B cell (primary cell): Measurements from ENCODE around the gene LRRC10B. TPM values are rescaled to one million over a fixed set of nuclear protein-coding genes. Genes with fewer than 3 reads are reported as not detected.

Experiments
- ATAC-seq: fragments of 200-7000 bp; cut with Tn5 transposase; one replicate; pipeline ENCODE4 v1.10.0; 2021; ENCODE audit warnings: low read depth, mild to moderate bottlenecking, moderate number of reproducible peaks, moderate library complexity
- CTCF ChIA-PET: fragments of 350-600 bp; sonication (Branson Sonifier 250); formaldehyde crosslinking; loops from one replicate; lab custom pipeline; 2021; ENCODE audit warnings: antibody characterized with exemption, inconsistent platforms; lab: Charles Lee
- POLR2A ChIA-PET: fragments of 350-600 bp; sonication (Branson Sonifier 250); formaldehyde crosslinking; loops from one replicate; lab custom pipeline; 2021; ENCODE audit warnings: antibody characterized with exemption; lab: Charles Lee
- DNase-seq: peaks from one replicate; pipeline ENCODE4 v3.0.0; 2013
- H2AFZ ChIP-seq: 2 replicates; pipeline ENCODE4 v1.6.1; 2012; ENCODE audit warnings: mild to moderate bottlenecking, low read depth, low read length; ENCODE audit not compliant: insufficient read depth, poor library complexity, severe bottlenecking
- H3K27ac ChIP-seq, 2 donors: 1 replicate in 1 of 2; 2 replicates in 1 of 2; pipeline ENCODE4 v1.5.1; 2012 to 2013; ENCODE audit warnings: low read length in 2 of 2, mild to moderate bottlenecking in 2 of 2, moderate library complexity in 1 of 2
- H3K27me3 ChIP-seq, 4 experiments: fragments of 200-600 bp in 1 of 4; sonication (generic) in 1 of 4; replicated peaks in 1 of 4; 1 replicate in 2 of 4; 2 replicates in 2 of 4; pipeline versions ENCODE4 v1.6.1 to v1.7.0; 2013 to 2016; ENCODE audit warnings: low read length in 3 of 4, mild to moderate bottlenecking in 2 of 4, mixed read lengths in 1 of 4, moderate library complexity in 1 of 4; ENCODE audit not compliant: insufficient read depth in 4 of 4, control insufficient read depth in 3 of 4; ENCODE audit errors: control extremely low read depth in 1 of 4
- H3K36me3 ChIP-seq, 2 experiments: replicated peaks in 1 of 2; 1 replicate in 1 of 2; 2 replicates in 1 of 2; pipeline versions ENCODE4 v1.6.1 to v1.7.1; 2013; ENCODE audit warnings: low read length in 1 of 2; ENCODE audit not compliant: insufficient read depth in 2 of 2, control insufficient read depth in 1 of 2; ENCODE audit errors: control extremely low read depth in 1 of 2, extremely low read depth in 1 of 2
- H3K4me1 ChIP-seq, 2 donors: fragments of 200-600 bp in 1 of 2; sonication (generic) in 1 of 2; 1 replicate in 1 of 2; 2 replicates in 1 of 2; pipeline versions ENCODE4 v1.5.1 to v1.6.1; 2013 to 2017; ENCODE audit warnings: low read length in 2 of 2; ENCODE audit not compliant: control insufficient read depth in 2 of 2, insufficient read depth in 2 of 2
- H3K4me2 ChIP-seq: replicated peaks from 2 replicates; pipeline ENCODE3; 2012; ENCODE audit warnings: mild to moderate bottlenecking, low read depth, low read length; ENCODE audit not compliant: poor library complexity, severe bottlenecking
- H3K4me3 ChIP-seq, 5 experiments: fragments of 200-600 bp in 1 of 5; sonication (generic) in 1 of 5; 1 replicate in 3 of 5; 2 replicates in 2 of 5; pipeline versions ENCODE4 v1.5.1 to v1.7.0; 2011 to 2016; ENCODE audit warnings: low read length in 4 of 5, mild to moderate bottlenecking in 4 of 5, low read depth in 2 of 5, control low read depth in 1 of 5, moderate library complexity in 1 of 5; ENCODE audit not compliant: insufficient read depth in 1 of 5; ENCODE audit errors: control extremely low read depth in 1 of 5, extremely low read depth in 1 of 5
- H3K79me2 ChIP-seq: fragments of 200-600 bp; sonication (generic); one replicate; pipeline ENCODE4 v1.6.0; 2016; ENCODE audit warnings: low read length; ENCODE audit not compliant: control insufficient read depth, insufficient read depth
- H3K9ac ChIP-seq: fragments of 200-600 bp; sonication (generic); 2 replicates; pipeline ENCODE4 v1.6.1; 2017; ENCODE audit warnings: mild to moderate bottlenecking, low read length, moderate library complexity
- H3K9me3 ChIP-seq, 3 donors: one replicate each; pipeline versions ENCODE4 v1.6.1 to v1.7.1; 2013; ENCODE audit warnings: low read length in 2 of 3; ENCODE audit not compliant: control insufficient read depth in 2 of 3, insufficient read depth in 1 of 3; ENCODE audit errors: control extremely low read depth in 1 of 3
- H4K20me1 ChIP-seq: 2 replicates; pipeline ENCODE4 v1.6.0; 2012; ENCODE audit warnings: mild to moderate bottlenecking, low read length; ENCODE audit not compliant: insufficient read depth, control insufficient read depth, poor library complexity, severe bottlenecking
- H3K27ac Mint-ChIP-seq: one replicate; pipeline ENCODE4 v1.8.0; 2021; ENCODE audit warnings: mixed read lengths
- H3K27me3 Mint-ChIP-seq: one replicate; pipeline ENCODE4 v1.8.0; 2021; ENCODE audit warnings: mixed read lengths
- H3K4me1 Mint-ChIP-seq: one replicate; pipeline ENCODE4 v1.8.0; 2021; ENCODE audit warnings: mixed read lengths
- H3K4me3 Mint-ChIP-seq: one replicate; pipeline ENCODE4 v1.8.0; 2021; ENCODE audit warnings: mixed read lengths
- H3K9me3 Mint-ChIP-seq: one replicate; pipeline ENCODE4 v1.8.0; 2022; ENCODE audit warnings: mixed read lengths; ENCODE audit not compliant: insufficient read depth
- EZH2 ChIP-seq: IDR thresholded peaks from 2 replicates; pipeline ENCODE4 v1.6.1; 2012; ENCODE audit warnings: borderline replicate concordance, low read depth, mild to moderate bottlenecking, moderate library complexity, low read length; ENCODE audit not compliant: insufficient read depth, poor library complexity, severe bottlenecking
- WGBS: methylation state at CpG from one replicate; pipeline ENCODE4 v1.1.5; 2013; ENCODE audit warnings: missing lambda C conversion rate; ENCODE audit not compliant: insufficient coverage; 5-methylcytosine and 5-hydroxymethylcytosine counted together
- intact Hi-C: fragments of 100-400 bp; cut with micrococcal nuclease; formaldehyde crosslinking; loops from one replicate; pipeline ENCODE4 v1.10.0; 2022
- polyA plus RNA-seq: library from polyadenylated mRNA; depleted of rRNA; stranded (reverse); fragments of >200 nt; gene quantifications from 2 replicates; pipeline ENCODE4 v1.2.3, GENCODE V29; 2012
- total RNA-seq, 2 donors: library from RNA; stranded (reverse); fragments of 120-200 nt in 1 of 2; gene quantifications; 1 replicate in 1 of 2; 2 replicates in 1 of 2; pipeline versions ENCODE4 v1.2.3 to v1.2.4, GENCODE V29; 2013 to 2022
- TF ChIP-seq, protein P1 (sequence below): fragments of 200-600 bp; IDR thresholded peaks from one replicate; pipeline ENCODE4 v1.8.0; 2022; ENCODE audit warnings: antibody characterized with exemption, mild to moderate bottlenecking

Gene LRRC10B
- total and polyA plus RNA-seq, 2 donors (not counting 1 experiment from before 2014, with no cell fraction given), result 0.15 TPM; not detected in 1

DNA sequence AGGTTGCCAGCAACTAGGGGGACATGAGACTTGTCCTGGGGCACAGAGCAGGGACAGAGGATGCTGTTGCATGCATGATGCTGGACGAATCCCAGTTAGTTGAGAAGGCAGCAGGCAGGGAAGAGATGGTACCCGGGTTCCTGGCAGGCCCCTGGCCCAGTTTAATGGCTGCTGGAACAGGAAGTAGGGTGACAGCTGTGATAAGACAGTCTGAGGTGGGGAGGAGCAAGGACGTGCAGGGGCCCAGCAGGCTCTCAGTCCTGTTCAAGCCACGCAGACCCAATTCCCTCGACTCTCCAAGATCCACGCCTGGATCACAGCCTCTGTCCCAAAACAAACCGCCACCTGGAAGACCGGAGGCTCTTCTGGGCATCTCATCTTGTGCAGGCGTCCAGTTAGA lies 32.0 kb downstream of the LRRC10B start:
- TF ChIP-seq, protein P1, sequence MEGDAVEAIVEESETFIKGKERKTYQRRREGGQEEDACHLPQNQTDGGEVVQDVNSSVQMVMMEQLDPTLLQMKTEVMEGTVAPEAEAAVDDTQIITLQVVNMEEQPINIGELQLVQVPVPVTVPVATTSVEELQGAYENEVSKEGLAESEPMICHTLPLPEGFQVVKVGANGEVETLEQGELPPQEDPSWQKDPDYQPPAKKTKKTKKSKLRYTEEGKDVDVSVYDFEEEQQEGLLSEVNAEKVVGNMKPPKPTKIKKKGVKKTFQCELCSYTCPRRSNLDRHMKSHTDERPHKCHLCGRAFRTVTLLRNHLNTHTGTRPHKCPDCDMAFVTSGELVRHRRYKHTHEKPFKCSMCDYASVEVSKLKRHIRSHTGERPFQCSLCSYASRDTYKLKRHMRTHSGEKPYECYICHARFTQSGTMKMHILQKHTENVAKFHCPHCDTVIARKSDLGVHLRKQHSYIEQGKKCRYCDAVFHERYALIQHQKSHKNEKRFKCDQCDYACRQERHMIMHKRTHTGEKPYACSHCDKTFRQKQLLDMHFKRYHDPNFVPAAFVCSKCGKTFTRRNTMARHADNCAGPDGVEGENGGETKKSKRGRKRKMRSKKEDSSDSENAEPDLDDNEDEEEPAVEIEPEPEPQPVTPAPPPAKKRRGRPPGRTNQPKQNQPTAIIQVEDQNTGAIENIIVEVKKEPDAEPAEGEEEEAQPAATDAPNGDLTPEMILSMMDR, result no peak
- no peak for TF ChIP-seq EZH2
- Histone ChIP-seq H2AFZ (no peak overlapping the region), H3K27me3 (peaks cover 0 to 12% (median 2%) of the 10 kb centered on the region in 4 experiments), H3K4me3 (no peak overlapping the region), H3K4me1 (no peaks in the 10 kb centered on the region), H3K4me2 (no peak overlapping the region), H4K20me1 (no peaks in the 10 kb centered on the region), H3K36me3 (no peaks in the 10 kb centered on the region), H3K79me2 (no peaks in the 10 kb centered on the region), H3K27ac (no peak overlapping the region), H3K9me3 (peaks cover 0 to 4% (median 0%) of the 10 kb centered on the region in 3 donors), H3K9ac (no peak overlapping the region)
- Mint-ChIP-seq H3K4me3 (no peak overlapping the region), H3K27ac (no peak overlapping the region), H3K27me3 (peaks cover 11% of the 10 kb centered on the region), H3K4me1 (peaks cover 2% of the 10 kb centered on the region), H3K9me3 (no peaks in the 10 kb centered on the region)
- CTCF ChIA-PET, result no interaction called here
- intact Hi-C loops, result no loop called here
- 50% methylated on average over 7 of the region's 9 CpGs for WGBS
- DNase-seq (no peak), ATAC-seq (no peak)
- POLR2A ChIA-PET, result no interaction called here

DNA sequence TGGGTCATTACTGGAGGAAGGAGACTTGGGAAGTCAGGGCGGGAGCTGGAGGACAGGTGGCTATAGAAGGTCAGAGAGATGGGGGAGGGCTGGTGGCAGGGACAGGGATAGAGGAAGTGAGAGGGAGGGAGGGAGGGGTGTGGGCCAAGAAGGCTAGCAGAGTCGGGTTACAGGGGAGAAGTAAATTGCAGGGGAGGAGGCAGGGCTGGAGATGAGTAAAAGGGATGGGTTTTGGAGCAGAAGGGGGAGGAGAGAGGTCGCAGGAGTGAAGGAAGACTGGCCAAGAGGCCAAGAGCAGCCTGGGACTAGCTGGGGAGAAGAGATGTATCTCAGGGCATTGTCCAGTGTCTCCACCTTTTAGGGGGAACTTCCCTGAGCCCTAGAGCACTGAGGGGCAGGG lies 33.0 kb downstream of the LRRC10B start:
- peaks cover 0 to 14% (median 3%) of the 10 kb centered on the region in 4 experiments for H3K27me3 ChIP-seq
- H3K27ac Mint-ChIP-seq, result no peak overlapping the region
- DNase-seq (no peak), ATAC-seq (no peak)
- H3K4me1 Mint-ChIP-seq, result peaks cover 2% of the 10 kb centered on the region
- no peak overlapping the region for H2AFZ ChIP-seq
- no peaks in the 10 kb centered on the region for H3K36me3 ChIP-seq
- H3K4me2 ChIP-seq, result no peak overlapping the region
- no peaks in the 10 kb centered on the region for H3K9me3 Mint-ChIP-seq
- intact Hi-C loops, result no loop called here
- no peak overlapping the region for H3K4me3 Mint-ChIP-seq
- H3K9ac ChIP-seq, result no peak overlapping the region
- peaks cover 14% of the 10 kb centered on the region for H3K27me3 Mint-ChIP-seq
- no peaks in the 10 kb centered on the region for H3K79me2 ChIP-seq
- POLR2A ChIA-PET, result no interaction called here
- 11% methylated on average over 3 of the region's 3 CpGs for WGBS
- H4K20me1 ChIP-seq, result no peaks in the 10 kb centered on the region
- H3K4me1 ChIP-seq, result no peaks in the 10 kb centered on the region
- H3K9me3 ChIP-seq, result peaks cover 0 to 4% (median 0%) of the 10 kb centered on the region in 3 donors
- CTCF ChIA-PET, result no interaction called here
- no peak overlapping the region for H3K4me3 ChIP-seq
- H3K27ac ChIP-seq, result no peak overlapping the region
- TF ChIP-seq, protein P1, result no peak
- TF ChIP-seq EZH2, result no peak
